ENCODE results near the gene KLHL4. TPM values are rescaled to one million over a fixed set of nuclear protein-coding genes. Genes with fewer than 3 reads are reported as not detected.

KLHL4 gene
- polyA plus RNA-seq, 1 donor (not counting 4 experiments of a cell fraction or from before 2014, with no cell fraction given): 3.7 TPM

DNA sequence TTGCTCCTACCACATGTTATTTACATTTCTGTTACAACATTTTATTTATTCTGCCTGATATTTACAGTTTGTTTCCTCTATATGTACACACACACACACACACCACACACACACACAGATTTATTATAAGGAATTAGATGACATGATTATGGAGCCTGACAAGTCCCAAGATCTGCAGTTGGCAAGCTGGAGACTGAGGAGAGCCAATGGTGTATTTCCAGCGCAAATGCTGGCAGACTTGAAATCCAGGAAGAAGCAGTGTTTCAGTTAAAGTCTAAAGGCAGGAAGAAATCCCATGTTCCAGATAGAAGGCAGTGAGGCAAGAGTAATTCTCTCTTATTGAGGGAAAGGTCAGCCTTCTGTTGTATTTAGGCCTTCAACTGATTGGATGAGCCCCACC lies 1.8 kb upstream of the KLHL4 start:
- dilution Hi-C loops (cut with MboI; ENCODE audit: extremely low pct_ligation_motif_present, low sequenced_read_pairs): no loop called here
- FAIRE-seq: no peak

DNA sequence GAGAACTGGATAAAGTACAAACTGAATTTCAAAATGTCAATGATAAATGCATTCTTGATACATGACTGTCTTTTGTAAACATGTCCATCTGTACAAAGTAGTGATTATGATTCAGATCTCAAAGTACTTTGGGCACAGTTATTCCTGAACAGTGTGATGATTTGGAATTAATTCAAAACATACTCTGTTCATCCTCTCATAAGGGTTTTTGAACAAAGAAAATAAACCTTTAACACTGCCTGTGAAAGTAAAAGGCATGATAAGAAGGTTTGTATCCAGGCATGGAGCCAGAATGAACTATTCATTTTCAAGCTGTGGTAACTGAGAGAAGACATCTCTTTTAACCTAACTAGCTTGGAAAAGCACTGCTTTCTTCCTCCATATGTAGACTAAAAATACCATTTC lies 883 bp upstream of the KLHL4 start:
- H3K36me3 ChIP-seq (ENCODE audit: control insufficient read depth in 2 of 2, extremely low read depth in 1 of 2, insufficient read depth in 2 of 2, low read length in 2 of 2): no peaks in the 10 kb centered on the region
- no peak overlapping the region for H3K27ac ChIP-seq (ENCODE audit: control insufficient read depth, insufficient read depth, low read length)
- H3K79me2 ChIP-seq (ENCODE audit: control insufficient read depth, insufficient read depth, low read length): no peaks in the 10 kb centered on the region
- no peaks in the 10 kb centered on the region for H3K9me3 ChIP-seq (ENCODE audit: control insufficient read depth, low read depth, low read length)
- no peak for TF ChIP-seq EZH2 (IDR thresholded peaks at IDR 0.05; ENCODE audit: low read length)
- TF ChIP-seq, protein P1, sequence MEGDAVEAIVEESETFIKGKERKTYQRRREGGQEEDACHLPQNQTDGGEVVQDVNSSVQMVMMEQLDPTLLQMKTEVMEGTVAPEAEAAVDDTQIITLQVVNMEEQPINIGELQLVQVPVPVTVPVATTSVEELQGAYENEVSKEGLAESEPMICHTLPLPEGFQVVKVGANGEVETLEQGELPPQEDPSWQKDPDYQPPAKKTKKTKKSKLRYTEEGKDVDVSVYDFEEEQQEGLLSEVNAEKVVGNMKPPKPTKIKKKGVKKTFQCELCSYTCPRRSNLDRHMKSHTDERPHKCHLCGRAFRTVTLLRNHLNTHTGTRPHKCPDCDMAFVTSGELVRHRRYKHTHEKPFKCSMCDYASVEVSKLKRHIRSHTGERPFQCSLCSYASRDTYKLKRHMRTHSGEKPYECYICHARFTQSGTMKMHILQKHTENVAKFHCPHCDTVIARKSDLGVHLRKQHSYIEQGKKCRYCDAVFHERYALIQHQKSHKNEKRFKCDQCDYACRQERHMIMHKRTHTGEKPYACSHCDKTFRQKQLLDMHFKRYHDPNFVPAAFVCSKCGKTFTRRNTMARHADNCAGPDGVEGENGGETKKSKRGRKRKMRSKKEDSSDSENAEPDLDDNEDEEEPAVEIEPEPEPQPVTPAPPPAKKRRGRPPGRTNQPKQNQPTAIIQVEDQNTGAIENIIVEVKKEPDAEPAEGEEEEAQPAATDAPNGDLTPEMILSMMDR (optimal IDR thresholded peaks at IDR 0.05 in 1 of 3, IDR thresholded peaks at IDR 0.05 in 1 of 3, conservative IDR thresholded peaks at IDR 0.05 in 1 of 3; ENCODE audit: extremely low read depth in 1 of 3, insufficient read depth in 2 of 3, low read length in 3 of 3): no peak
- no peaks in the 10 kb centered on the region for H3K4me1 ChIP-seq (ENCODE audit: control insufficient read depth, extremely low read depth, insufficient read depth, low read length)
- no peak overlapping the region for H3K4me3 ChIP-seq (ENCODE audit: control insufficient read depth in 2 of 3, extremely low read depth in 1 of 3, insufficient read depth in 2 of 3, low read depth in 1 of 3, low read length in 3 of 3)
- no peaks in the 10 kb centered on the region for H3K9me1 ChIP-seq (ENCODE audit: control insufficient read depth, extremely low read depth, insufficient read depth, low read length)
- FAIRE-seq: no peak
- dilution Hi-C loops (cut with MboI; ENCODE audit: extremely low pct_ligation_motif_present, low sequenced_read_pairs): no loop called here
- no peaks in the 10 kb centered on the region for H3K27me3 ChIP-seq (ENCODE audit: control insufficient read depth, extremely low read depth, insufficient read depth, low read length)
- no peaks in the 10 kb centered on the region for H4K20me1 ChIP-seq (ENCODE audit: control insufficient read depth, extremely low read depth, insufficient read depth, low read length)
- H3K4me2 ChIP-seq (ENCODE audit: control insufficient read depth, extremely low read depth, insufficient read depth, low read depth, low read length): no peak overlapping the region
- DNase-seq (ENCODE audit: low read depth, low spot score): no peak
- H2AFZ ChIP-seq (ENCODE audit: control insufficient read depth, low read length): no peak overlapping the region
- H3K9ac ChIP-seq (ENCODE audit: control insufficient read depth, extremely low read depth, insufficient read depth, low read length): no peak overlapping the region

More for the DNA sequence above, 1.8 kb upstream of the KLHL4 start:
- Histone ChIP-seq H3K9me1 (ENCODE audit: control insufficient read depth, extremely low read depth, insufficient read depth, low read length) (no peaks in the 10 kb centered on the region), H3K79me2 (ENCODE audit: control insufficient read depth, insufficient read depth, low read length) (no peaks in the 10 kb centered on the region), H3K36me3 (ENCODE audit: control insufficient read depth in 2 of 2, extremely low read depth in 1 of 2, insufficient read depth in 2 of 2, low read length in 2 of 2) (no peaks in the 10 kb centered on the region), H3K9me3 (ENCODE audit: control insufficient read depth, low read depth, low read length) (no peaks in the 10 kb centered on the region), H3K9ac (ENCODE audit: control insufficient read depth, extremely low read depth, insufficient read depth, low read length) (no peak overlapping the region), H3K27ac (ENCODE audit: control insufficient read depth, insufficient read depth, low read length) (no peak overlapping the region), H2AFZ (ENCODE audit: control insufficient read depth, low read length) (no peak overlapping the region), H3K4me2 (ENCODE audit: control insufficient read depth, extremely low read depth, insufficient read depth, low read depth, low read length) (no peak overlapping the region), H3K4me1 (ENCODE audit: control insufficient read depth, extremely low read depth, insufficient read depth, low read length) (no peaks in the 10 kb centered on the region), H4K20me1 (ENCODE audit: control insufficient read depth, extremely low read depth, insufficient read depth, low read length) (no peaks in the 10 kb centered on the region), H3K27me3 (ENCODE audit: control insufficient read depth, extremely low read depth, insufficient read depth, low read length) (no peaks in the 10 kb centered on the region), H3K4me3 (ENCODE audit: control insufficient read depth in 2 of 3, extremely low read depth in 1 of 3, insufficient read depth in 2 of 3, low read depth in 1 of 3, low read length in 3 of 3) (no peak overlapping the region)
- DNase-seq (ENCODE audit: low read depth, low spot score): no peak
- TF ChIP-seq, protein P1 (optimal IDR thresholded peaks at IDR 0.05 in 1 of 3, IDR thresholded peaks at IDR 0.05 in 1 of 3, conservative IDR thresholded peaks at IDR 0.05 in 1 of 3; ENCODE audit: extremely low read depth in 1 of 3, insufficient read depth in 2 of 3, low read length in 3 of 3): no peak

Data from keratinocyte (primary cell).